NK-92 (cell line): ENCODE results near the gene MRPL24.

Experiments
- DNase-seq: peaks from one replicate; lab custom pipeline; 2025; ENCODE audit not compliant: unreplicated experiment; lab: John Stamatoyannopoulos, UW

MRPL24 gene

DNA sequence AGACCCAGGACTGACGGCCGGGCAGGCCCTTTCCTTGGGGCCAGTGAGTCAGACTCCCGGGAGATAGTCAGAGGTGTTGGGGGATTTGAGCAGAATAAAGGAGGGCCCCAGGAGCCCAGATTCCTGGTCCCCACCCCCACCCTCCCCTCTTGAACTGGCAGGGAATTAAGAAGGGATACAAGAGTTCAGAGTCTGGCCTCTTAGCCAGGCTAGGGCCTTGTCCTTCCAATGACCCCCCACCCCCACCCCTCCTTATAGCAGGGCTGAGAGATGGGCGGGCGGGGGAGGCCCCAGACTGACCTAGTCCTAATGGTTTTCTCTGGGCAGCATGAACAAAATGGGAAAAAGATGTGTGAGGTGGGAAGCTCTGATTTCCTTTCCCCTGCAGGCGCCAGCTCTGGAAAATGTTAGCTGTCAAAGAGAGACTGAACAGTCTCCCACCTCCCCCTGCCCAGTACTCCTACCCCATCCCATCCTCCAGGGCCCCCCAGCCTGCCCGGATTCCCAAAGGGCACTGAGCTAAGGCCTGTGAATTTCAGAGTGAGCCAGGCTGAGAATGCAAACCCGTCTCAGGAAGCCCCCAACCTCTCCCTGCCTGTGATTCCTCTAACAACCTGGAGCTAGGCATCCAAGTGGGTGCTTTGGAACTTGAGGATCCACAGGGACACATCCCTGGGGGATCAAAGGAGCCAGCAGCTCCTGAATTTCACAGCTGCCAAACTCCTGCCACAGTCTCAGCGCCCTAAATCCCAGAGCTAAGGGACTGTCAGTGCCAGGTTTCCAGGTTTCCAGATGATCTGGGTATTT, 29.7 kb downstream of the MRPL24 start:
- DNase-seq, result no peak

DNA sequence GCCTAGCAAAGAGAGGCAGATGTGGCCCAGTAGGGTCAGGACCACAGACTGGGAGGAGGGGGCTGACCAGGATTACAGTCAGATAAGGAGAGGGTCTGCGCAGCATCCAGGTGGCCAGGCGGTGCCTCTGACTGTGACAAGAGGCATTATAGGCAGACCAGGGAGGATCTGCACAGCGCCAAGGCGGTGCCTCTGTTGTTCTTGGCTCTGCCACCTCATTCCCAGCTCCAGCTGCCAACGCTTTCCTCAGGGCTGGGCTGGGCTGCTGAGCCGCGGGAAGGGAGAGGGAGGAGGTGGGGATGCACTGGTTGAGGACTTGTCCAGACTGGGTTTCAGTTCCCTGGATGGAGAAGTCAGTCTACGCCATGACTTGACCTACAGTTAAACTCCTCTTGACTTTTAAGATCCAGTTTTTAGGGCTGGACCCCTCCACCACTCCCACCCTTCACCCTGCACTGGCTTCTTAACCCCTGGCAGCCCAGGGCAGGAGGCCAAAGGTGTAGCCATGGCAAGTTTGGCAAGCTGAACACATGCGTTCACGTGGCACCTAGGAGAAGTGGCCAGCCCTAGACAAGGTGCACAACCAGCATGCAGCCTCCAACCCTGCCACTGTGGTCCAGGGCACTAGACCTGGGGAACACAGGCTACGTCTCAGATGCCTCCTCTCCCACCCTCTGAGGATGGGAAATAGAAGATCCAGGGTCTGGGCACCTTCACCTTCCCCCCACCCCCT, 31.0 kb downstream of the MRPL24 start:
- no peak for DNase-seq

DNA sequence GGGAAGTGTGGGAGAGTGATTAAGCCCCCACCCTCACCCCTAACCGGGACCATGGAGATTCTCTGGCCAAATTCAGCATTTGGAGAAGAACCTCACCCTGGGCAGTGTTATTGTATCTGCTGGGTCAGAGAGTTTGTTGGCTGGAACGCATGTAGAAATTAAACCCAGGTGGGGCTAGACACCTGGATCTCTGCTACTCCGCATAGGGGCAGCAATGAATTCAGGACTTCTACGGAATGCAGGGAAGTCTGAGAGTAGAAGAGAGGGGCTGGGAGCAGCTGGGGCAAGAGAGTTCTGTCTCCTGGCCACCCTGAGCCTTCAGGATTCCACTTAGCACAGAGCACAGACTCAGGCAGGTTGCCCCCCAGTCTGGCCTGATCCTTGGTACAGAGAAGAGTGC, 31.9 kb downstream of the MRPL24 start:
- DNase-seq, result no peak

DNA sequence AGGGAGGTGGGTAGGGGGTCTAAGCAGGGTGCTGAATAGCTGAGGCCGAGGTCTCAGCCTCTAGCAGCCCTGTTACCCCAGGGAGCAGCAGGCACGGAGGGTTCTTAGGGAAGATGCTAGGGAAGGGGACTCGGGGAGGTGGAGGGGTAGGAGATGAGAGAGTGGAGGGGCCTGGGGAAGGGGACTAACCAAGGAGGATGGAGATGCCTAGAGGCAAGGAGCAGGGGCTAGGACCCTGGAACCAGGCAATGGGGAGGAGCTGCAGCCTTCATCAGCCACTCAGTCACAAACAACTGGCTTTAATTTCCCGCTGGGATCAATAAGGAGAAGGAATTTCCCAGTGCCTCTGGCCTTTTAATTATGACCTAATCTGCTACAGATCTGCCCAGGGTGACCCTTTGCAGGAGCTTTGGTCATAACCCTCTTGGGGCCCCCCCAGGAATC, 32.6 kb downstream of the MRPL24 start:
- no peak for DNase-seq

DNA sequence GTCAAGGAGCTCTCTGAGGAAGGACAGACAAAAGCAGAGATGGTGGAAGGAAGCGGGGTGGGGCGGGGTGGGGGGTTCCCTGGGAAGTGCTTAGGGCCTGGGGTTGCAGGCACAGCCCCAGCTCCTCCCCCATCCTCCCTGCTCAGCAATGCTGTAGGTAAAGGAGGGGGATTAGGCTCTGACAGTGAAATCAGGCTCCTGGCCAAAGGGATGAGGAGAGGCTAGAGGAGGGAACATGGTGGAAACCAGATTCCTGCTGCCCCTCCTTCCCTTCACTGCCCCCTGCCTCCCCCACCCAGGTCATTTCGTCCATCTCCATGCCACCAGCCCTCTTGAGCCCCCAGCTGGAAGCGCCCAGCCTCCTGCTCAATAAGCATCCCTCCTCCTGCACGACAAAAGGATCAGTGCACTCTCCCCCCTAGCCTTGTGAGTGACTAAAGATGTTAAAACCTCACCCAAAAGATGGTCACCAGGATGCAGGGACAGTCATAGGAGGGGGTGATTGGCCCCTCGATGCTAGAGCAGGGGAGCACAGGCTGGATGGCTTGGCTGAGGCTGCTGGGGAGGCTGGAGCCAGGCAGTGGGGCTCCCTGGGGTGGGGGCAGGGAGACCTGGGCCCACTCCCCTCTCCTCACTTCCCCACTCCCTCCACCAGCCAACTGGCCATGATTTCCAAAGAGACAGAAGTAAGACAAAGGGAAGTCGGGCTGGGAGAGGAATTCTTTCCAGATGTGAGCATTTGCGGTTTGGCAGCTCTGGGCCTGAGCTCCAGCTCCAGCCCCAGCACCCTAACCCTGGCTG, 33.3 kb downstream of the MRPL24 start:
- DNase-seq, result no peak

DNA sequence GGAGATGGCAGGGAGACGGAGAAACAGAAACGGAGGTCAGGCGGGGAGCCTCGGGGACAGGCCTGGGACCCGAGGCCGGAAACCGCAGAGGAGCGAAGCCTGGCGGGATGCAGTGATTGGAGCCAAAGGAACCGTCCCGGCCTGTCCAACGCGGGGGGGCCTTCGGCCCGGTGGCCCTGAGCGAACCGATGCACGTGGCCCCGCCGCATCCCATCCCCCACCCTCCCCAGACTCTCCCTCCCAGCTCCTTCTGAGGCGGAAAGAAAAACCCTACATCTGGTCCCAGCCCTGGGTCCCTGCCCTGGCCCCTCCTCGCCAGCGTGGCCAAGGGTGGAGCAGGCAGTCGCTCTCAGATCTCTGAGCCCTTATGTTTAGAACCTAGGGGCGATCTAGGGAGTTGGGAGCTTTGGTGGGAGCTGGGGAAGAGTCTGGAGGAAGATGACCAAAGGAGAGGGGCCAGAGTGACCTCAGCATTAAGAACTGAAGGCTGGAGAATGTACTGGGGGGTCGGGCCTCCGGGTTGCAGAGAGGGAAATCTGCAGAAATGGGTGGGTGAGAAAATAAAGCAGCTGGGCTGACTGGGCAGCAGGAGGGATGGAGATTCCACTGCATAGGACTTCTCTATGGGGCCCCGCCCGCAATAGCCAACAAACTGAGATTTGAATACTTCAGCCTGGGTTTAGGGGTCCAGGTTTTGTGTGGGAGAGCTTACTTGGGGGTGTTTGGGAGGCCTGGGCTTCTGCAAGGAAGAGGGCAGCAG, 34.1 kb downstream of the MRPL24 start:
- DNase-seq, result no peak

DNA sequence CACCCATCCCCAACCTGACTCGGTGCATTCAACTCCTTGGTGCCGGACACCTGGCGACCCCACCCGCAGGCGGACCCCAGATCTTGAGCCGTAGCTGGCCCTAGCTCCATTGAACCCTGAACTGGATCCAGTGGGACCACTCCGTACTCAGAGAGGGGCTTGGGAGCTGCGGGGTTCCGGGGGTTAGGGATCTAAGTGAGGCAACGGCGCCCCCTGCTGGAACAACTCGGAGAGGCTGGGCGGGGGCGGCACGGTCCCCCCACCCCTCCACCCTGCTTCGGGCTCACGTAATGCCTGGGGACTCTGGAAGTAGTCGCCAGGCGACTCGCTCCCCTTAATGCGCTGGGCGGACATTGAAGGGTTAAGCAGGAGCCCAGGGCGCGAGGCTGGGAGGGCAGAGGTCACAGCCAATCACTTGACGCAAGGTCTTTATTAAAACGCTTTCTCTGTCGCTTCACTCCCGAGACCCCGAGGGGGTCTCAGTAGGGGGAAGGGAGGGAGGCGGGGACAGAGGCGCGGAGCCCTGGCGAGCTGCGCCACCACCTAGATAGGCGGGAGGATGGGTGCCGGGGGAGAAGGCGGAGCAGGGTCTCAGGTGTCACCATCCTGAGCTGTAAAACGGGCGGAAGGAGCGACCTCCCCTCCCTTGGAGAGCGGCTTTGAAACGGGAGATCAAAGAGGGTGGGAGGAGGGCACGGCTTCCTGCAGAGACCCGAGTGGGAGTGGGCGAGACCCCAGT, 34.8 kb downstream of the MRPL24 start:
- no peak for DNase-seq

DNA sequence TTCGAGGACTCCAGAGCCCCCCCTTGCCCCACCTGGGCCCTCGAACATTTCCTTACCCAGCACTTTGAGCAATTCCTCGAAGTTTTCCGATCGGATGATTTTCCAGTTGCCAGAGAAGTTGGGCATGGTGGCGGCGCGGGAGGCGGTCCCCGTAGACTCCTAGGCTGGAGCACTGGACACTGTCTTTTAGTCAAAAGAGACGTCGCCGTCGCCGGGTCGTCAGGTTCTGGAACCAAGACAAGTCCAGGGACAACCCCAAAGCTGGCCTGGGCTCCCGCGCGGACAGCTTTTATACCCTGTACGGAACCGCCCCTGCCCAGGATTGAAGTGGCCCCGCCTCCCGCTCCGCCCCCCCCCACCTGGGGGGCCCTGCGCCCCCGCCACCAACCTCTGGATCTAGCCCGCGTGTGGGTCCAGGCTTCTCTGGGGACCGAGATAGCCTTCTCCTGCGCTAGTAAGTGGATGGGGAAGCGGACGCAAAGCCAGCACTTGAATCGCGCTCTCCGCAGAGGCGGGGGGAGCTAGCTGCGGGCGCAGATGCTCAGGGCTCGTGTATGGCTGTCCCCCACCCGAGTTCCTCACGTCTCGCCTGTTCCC, 35.5 kb downstream of the MRPL24 start, which contains the start of gene CRABP2:
Gene CRABP2 (minus strand): TSS at position 263 of the 597 bp plus-strand sequence. CDS start 137 bp downstream, at position 126.
- no peak for DNase-seq

DNA sequence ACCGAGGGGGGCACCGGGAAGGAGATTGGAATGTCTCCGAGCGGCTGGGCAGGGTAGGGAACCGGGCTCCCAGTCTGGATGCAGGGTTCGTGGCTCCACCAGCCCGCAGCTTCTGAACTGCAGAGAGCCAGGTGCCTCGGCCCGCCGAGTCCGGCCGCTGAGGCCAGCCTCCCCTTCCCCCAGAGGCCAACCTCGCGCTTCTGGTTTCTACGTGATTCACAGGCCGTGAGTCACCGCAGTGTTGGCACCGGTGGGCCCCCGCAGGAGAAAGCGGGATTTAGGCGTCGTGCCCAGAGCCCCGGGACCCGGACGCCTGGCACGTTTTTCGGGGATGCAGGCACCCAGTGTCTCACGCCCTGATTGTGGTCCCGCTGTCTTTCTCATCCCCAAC, 36.0 kb downstream of the MRPL24 start:
- no peak for DNase-seq

DNA sequence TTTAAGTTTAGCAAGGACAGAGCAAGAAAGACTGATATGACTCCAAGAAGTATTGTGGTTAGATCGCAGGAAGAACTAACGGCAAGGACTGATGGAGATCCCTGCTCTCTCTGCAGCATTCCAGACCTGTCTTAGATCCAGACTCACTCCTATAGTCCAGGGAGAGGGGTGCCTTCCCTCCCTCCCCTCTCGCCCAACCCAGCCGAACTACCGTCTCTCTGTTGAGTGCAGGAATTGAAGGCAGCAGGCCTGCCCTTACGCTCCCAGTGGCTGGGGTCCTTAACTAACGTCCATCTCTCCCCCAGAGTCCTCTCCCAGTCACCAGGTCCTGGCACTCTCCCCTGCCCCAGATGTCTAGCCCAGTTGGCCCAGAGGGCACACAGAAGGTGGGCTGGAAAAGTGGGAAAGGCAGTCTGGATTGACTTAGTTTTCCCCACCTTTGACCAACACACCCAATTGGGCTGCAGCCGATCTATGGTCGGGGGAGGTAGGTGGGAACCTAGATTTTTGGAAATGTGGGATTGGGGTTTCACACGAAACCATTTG, 36.6 kb downstream of the MRPL24 start:
- no peak for DNase-seq

DNA sequence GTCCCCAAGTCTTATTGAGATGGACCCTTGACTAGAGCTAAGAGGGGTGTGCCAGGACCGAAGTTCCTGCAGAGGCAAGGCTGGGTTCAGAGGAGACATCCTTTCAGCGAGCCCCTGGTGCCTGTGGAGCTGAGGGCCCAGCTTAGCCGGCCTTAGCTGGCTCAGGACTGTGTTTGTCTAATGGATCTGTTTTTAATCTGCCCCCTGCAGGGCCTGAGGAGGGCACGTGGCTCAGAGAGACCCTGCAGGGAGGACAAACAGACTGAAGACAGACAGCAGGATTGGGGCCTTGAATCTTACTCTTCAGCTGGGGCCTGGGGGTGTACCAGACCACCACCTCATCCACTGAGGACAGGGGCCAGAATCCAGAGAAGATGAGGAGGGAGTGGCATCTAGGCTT, 37.1 kb downstream of the MRPL24 start:
- DNase-seq, result no peak

DNA sequence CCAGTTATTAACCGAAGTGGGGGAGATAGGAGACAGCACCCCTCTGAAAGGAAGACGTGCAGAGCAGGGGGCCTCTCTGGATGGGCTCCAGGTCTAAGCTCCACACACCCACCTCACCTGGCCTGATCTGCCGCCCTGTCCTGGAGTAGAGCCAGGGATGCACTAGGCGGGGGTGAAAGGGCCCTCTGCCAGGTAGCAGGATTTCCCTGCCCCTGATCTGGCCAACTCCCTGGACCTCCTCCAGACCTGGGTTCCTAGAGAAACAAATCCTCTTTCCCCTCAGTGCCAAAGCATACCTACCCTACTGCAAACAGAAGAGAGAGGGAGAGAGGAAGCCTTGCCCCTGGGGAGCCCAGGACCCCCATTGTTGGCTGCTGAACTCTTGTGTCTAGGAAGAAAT, 37.6 kb downstream of the MRPL24 start:
- DNase-seq, result no peak

DNA sequence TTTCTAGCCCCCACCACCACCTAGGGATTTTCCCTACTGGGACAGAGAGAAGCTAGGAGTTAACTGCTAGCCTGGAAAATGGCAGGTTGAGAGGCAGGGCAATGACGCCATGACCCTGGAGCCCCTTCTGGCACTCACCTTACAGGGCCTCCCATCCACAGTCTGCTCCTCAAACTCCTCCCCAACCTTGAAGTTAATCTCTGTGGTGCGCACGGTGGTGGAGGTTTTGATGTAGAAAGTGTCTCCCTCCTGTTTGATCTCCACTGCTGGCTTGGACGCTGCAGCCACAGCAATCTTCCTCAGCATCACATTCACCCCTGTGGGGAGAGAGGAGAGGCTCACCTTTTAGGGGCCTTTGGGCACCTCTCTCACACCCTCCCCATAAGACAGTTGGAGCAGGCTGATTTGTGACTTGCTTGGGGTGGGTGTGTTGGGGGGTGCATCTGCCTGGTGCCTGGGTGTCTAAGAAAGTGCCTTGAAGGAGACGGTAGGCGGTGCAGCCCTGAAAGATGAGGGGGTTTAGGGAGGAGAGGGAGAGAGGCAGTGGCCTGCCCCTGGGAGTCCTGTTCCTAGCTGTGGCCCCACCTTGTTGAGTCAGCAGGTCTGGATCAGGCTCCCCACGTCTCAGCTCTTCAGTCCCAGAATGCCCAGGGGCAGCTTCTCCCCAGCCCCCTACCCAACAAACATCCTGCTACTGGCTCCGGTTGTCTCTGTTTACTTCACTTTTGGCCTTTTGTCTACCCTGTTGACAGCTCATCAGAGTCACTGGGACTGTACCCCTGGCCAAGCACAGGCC, 40.0 kb downstream of the MRPL24 start:
- DNase-seq, result no peak

DNA sequence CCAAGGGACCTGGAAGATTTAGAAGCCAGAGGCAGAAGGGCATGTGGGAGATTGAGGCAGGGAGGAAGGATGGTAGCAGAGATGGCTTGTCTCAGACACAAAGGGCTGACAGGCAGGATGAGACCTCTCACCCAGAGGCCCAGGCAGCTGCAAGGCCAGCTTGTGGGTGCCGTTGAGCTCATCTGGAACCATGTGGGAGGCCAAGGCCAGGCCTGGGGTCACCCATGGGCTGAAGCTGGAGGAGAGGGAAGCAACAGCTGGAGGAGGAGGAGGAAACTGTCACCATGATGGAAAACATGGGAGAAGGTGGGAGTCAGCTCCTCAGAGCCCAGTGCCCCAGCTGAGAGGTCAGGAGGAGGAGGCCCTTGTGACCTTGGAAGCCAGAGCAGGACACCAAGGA, 41.9 kb downstream of the MRPL24 start:
- no peak for DNase-seq

DNA sequence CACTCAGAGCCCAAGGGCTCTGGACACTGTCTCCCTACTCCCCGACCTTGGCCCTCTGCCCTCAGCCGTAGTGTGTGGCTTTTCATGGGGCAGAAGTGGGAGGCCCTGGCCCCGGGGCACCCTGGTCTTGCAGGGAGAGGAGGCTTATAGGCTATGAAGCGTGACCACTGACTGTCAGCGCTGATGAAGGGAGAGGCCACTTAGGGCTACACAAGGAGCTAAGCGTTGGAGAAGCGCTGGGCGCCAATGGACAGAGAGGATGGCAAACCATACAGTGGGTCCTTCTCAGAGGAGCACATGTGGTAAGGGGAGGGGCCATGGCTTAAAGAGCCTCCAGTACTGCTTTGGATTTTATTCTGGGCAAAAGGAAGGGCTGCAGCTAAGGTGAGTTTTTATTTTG, 43.4 kb downstream of the MRPL24 start:
- DNase-seq, result no peak

DNA sequence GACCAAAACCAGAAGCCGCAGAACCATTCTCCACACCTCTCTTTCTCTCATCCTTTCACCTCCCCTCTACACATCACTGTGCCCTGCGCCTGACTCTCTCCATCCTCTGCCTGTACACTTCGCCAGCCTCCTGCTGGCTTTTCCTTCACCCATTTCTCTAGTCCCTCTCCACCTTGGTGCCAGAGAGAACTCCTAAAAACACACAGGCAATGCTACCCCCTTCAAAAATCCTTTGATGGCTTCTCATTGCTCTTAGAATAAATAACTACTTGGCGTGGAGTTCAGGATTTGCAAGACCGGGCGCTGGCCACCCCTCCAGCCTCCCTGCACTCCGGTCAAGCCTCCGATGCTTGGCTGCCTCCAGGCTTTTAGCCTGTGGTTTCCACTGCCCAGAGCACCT, 44.1 kb downstream of the MRPL24 start:
- DNase-seq, result no peak

DNA sequence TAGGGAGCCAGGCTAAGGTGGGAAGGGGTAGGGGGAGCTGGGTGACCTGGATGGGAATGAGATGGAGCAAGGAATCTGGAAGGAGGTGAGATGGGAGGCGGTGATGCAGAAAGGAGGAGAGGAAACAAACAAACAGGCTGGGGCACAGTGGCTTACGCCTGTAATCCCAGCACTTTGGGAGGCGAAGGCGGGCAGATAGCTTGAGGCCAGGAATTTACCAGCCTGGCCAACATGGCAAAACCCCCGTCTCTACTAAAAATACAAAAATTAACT, 46.3 kb downstream of the MRPL24 start:
- DNase-seq, result no peak

DNA sequence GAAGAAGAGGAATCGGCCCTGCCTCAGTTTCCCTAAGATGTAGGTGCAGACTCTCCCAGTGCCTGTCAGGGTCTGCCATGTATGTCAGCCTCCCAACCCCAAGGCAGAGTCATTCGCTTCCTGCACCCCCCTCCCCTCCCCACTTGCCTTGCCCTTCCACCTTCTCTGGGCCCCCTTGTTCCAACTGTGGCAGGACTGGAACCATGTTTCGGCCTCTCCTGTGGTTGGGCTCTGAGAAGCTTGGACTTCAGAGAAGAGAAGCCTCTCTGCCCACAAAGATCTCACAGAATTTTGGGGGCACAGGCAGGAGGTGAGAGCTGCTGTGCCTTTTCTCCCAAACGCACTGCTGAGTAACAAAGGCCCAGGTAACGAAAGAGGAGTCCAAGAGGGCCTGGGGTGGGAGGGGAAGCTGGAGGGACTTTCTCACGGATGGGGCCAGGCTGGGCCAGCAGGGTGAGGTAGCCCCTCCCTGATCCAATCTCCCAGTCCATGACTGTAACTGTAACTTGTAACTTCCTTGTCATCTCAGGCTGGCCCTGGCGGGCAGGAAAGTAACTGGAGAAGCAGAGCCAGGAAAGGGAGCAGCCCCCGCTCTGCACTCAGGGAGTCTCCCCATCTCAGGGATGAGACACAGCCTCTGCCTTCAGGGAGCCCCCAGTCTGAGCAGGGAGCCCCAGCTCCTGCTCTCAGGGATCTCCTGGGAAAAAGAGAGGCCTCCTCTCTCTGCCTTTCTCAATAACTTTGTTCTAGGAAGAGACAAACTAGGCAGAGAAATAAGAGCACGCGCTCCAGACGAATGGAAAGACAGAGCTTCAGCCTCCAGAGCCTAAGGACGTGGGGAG, 46.8 kb downstream of the MRPL24 start:
- no peak for DNase-seq
